GM18868 (cell line): ENCODE data around the gene SP110.
A peak's percentile ranks its signal among the peaks of the same experiment; 100 is the strongest.
"Not testable (repeated sequence)": the region's sequence is repeated elsewhere in the genome, so short reads cannot be mapped to it uniquely, and the experiment has no call there.

ENCODE experiments used
- ATAC-seq: cut with Tn5 transposase; IDR thresholded peaks from one replicate; pipeline ENCODE4 v1.9.1; 2021; ENCODE audit warnings: mild to moderate bottlenecking, moderate library complexity; ENCODE audit not compliant: unreplicated experiment

Gene SP110

DNA sequence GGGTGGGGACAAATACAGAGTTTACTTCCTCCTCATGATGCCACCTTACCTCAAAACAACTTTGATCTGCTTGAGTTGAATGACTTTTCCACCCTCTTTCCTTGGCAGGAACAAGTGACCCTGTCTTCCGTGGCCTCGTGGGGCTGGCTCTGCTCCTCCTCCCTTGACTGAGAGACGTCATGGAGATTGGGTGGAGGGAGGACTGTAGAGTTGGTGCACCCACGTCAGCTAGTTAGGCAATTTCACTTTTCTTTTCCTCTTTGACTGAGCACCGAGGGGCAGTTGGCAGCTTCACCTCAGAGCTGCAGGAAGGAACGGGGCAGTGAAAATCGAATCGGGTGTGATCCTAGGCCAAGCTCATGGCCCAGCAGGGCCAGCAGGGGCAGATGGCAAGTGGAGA lies 5.7 kb upstream of the SP110 start, which contains the start of gene SP140:
Gene SP140 (plus strand): TSS at position 251 of the 400 bp plus-strand sequence. CDS start 109 bp downstream, at position 360.
- ATAC-seq, result peak; percentile 78

DNA sequence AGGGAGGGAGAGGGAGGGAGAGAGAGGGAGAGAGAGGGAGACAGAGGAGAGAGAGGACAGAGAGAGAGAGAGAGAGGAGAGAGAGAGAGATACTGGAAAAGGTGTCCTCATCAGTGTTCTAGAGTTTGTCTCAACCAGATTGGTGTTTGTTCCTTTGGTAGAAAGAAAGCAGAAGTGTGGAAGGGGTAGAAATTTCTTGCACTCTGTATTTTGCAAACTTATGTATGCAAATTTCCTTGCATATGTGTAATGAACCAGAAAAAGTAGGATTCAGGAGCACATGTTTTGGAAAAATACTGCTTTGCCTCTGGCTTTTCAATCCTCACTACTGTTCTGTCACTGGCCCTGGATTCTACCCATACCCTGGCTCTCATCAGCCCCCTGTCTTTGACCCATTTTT lies 4.7 kb upstream of the SP110 start:
- ATAC-seq, result no peak

DNA sequence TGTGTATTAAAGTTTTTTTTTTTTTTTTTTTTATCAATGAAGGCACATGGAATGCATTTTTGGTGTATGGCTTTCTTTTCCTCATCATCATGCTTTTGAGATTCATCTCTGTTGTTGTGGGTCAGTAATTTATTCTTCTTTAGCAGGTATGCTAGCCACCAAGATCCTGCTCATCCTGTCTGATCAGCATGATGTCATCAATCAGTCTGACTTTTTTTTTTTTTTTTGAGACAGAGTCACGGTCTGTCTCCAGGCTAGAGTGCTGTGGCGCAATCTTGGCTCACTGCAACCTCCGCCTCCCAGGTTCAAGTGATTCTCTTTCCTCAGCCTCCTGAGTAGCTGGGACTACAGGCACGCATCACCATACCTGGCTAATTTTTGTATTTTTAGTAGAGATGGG lies 3.0 kb upstream of the SP110 start:
- ATAC-seq, result not testable (repeated sequence)

DNA sequence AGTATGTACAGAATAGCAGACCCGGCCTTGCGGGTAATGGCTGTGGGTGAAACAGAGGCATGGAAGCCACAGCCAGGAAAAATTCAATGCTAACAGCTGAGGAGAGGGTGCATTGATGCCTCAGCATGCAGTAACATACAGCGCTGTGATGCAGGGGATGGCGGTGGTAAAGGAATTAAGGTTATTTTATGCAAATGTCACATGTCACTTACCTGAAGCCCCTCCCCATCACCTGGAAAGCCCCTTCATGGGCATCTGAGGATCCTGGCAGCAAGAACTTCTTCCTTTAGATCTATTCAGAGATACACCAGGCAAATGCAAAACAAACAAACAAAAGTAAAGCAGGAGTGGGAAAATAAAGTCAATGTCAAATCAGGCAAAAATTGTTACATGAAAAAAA lies 1.7 kb upstream of the SP110 start:
- ATAC-seq, result no peak

DNA sequence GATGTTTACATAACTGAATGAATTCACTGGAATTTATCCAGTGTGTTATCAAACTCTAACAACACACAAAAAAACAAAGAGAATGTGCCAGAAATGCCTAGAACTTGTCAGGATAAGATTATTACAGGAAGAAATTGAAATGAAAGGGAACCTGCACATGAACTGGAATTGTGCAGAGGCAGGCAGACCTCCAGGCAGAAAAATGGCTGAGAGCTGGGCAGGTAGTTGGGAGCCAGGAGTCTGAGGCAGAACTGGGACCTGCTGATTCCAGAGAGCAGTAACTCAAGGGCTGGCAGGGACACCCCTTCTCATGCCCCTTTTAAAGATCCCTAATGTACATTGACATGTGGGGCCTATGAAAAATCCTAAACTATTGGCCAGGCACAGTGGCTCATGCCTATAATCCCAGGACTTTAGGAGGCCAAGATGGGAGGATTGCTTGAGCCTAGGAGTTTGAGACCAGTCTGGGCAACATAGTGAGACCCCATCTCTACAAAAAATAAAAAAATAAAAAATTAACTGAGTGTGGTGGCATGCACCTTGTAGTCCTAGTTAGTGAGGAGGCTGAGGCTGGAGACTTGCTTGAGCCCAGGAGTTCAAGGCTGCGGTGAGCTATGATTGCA lies 674 bp upstream of the SP110 start:
- ATAC-seq, result no peak

DNA sequence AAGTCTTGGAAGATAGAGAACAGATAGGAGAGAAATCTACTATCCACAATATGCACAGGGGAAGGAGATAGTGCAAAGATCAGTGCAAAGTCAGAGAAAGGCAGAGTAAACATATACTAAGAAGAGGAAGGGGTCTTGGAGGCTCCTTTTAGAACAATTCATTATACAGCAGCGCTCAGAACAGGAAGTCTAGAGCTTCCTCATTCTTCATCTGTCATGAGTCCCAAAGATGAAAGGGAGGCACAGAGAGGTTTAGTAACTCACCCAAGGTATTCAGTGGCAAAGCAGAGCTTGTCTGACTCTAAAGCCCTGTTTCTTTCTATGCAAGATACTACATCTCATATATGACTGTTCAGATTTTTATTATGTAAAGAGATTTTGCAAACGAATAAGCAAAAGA lies 1.4 kb downstream of the SP110 start:
- no peak for ATAC-seq

DNA sequence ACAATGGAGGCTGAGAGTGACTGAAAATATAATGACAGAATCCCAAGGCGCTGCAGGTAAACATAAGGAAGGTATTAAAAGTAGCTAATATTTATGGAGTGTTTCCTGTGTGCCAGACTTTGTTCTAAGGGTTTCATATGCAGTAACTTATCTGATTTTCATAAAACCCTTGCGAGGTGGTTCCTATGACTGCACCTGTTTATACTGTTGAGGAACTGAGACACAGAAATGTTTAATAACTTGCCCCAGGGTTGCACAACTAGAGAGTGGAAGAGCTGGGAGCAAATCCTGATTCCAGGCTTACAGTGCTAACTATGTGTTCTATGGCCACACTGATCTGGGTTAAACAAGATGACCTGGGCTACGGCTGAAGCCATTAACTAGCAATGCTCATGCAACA lies 2.4 kb downstream of the SP110 start:
- no peak for ATAC-seq

DNA sequence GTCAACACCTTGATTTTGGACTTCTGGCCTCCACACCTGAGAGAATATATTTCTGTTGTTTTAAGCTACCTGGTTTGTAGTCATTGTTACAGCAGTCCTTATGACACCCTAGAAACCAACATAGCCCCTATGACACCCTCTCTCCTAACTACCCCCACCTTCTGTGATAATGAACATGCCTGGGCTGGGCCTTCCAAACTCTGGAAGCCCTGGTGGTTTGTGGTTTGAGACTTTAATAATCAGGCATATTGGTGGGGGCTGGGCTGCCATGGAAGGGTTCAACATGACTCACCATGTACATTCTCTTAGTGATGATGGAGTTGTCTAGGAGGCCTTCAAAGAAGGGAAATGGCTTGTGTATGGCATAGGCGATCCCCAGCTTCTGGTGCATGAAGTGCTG lies 3.3 kb downstream of the SP110 start:
- no peak for ATAC-seq

DNA sequence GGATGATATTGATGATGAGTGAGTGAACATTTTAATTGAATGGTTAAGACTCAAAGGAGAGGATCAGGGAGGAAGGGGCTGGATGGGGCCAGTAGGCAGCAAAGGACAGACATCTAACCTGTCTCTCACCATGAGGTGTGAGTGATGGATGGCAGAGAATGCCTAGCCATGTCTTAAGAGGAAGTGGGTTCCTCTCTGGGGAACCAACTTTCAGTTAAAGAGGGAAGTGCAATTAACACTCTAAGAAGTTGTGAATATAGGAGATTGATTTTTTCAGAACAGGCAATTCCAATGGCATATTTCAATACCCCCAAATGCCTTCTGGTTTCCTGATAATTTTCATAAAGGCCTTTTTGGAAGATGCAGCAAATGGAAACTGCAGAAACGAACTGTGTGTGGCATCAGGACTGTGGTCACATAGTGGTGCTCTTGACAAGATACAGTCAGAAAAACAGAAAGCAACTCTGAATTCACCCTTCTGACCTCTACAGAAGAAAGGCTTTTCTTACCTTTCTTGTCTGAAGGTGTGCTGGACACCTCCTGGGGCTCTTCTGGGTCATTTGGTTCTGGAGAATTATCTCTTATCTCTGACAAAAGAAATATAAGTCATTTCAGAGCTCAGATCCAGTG lies 10.2 kb downstream of the SP110 start:
- ATAC-seq, result peak; percentile 75

DNA sequence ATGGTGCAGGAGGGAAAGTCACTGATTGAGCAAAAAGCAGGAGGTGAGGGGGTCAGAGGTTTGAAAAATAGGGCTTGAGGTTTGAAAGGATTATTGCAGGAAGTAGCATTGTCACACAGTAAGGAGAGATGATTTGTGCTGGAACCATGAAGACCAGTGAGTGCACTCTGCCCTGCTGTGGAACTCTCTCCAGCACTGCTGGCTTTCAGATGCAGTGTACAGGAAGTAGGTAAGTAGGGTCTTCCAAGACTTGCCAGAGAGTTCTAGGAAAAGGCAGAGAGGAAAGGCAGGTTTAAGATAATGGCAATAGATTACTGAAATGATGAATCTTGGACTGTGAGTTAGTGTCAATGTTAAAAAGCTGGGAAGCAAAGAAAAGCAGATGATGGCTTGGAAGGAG lies 11.2 kb downstream of the SP110 start:
- no peak for ATAC-seq

DNA sequence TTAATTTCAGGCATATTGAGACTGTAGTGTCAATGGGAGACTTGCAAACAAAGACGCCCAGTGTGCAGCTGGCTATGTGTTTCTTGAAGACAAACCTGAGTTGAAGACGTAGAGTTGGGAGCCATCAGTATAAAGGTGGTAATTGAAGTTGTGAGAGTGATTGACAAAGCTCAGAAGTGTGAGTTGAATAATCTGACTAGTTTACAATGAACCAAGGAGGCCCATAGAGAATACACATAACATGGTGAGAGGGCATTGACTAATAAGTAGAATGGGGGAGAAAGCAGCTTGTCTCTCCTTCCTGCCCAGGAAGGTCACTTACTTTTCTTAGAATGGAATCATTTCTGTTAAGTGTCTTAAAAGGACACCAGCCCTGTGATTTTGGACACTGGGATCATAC lies 14.1 kb downstream of the SP110 start:
- no peak for ATAC-seq

DNA sequence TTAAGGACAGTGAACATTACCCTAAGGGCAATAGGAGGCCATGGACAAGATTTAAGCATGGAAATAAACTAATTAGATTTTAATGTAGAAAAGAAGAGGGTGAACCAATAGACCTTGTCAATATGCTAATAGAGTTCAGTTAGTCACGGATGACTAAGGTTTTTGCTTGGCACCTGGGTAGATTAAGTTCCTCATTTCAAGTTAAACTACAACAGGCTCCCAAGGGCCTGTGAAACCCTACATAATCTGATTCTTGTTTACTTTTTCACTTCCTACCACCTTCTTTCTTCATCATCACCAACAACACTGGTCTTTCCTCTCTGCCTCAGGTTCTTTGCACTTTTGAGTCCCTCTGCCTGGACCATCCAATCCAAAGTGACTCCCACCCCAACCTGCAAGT lies 14.8 kb downstream of the SP110 start:
- peak; percentile 29 for ATAC-seq

DNA sequence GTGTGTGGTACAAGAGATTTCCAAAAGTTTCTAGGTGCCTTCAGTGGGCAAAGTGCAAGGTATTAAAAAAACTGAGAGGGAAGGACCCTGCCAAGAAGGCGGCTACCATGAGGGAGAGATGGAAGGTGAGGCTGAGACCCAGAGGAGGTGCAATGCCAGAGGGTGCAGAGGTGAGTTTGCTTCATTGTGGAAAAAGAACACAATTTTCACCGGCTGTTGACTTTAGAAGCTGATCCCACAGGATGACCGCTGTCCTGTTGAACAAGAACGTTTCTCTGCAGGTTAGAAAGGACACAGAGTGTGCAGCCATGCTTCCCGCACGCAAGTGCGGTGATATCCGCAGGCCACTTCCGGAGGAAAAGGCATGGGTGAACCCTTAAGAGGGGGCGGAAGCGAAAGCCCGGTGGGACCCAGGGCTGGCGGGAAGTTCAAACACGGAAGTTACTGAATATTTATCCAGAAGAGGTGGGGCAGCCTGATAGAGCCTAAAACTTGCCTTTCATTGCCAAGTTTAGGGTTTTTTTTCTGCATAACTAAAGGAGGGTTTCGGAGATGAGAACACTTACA lies 16.6 kb downstream of the SP110 start:
- ATAC-seq, result peak; percentile 38

DNA sequence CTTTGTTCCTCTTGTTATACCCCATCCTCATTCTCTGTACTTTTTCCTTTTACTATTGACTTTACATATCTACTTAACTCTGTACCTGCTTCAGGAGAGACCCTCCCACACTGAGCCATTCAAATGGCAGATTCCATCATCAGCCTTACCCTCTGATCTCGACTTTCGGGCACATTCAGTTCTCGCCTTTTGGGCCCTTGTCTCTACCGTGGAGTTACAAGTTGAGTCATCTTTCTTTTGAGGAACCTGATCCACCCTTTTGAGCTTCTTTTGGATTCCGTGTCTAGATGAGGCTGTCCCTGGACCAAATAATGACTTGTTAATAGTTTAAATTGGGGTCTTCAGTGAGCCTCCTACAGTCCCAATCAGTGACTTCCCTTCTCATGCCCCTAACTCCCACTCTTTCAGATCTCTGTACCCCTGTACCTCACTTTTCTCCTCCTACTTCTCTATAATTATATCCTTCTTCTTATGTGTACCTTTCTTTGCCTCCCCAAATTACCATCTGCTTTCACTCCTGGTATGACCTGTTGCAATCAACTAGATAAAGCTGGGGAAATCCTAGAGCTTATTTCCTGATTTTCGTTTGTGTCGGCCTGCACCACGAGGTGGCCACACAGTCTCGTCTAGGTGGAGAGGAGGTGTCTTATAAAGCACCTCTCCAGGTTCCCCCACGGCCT lies 17.2 kb downstream of the SP110 start:
- peak; percentile 69 for ATAC-seq

DNA sequence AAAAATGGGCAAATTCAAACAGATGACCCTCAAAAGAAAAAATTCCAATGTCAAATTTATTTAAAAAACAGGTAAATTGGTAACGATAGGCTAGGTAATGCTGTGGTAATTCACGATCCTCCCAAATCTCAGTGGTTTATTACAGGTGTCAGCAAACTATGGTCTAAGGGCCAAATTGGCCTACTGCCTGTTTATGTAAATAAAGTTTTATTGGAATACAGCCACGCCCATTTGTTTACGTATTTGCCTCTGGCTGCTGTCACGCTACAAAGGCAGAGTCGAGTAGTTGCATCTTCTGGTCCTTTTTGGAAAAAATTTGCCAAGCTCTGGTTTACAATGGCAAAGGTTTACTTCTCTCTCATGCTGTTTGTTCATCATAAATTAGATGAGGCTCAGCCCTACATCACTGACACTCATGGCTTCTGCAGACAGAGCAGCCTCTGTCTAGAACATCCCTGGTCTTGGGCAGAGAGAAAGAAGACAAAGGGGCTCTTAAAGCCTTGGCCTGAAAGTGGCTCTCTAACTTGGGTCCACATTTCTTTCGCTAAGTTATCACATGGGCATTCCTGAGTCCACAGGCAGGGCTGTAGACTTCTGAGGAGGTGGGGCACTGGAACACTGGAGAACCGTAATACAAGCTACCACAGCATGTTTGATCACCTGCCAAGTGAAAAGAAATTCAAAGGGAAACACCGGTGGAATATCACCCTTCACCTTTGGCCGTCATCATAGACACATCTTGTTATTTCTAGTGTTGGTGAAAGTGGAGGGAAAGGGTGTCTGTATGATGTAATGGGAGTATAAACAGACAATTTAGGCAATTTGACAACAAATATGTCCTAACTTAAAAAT lies 34.8 kb downstream of the SP110 start:
- ATAC-seq, result no peak

DNA sequence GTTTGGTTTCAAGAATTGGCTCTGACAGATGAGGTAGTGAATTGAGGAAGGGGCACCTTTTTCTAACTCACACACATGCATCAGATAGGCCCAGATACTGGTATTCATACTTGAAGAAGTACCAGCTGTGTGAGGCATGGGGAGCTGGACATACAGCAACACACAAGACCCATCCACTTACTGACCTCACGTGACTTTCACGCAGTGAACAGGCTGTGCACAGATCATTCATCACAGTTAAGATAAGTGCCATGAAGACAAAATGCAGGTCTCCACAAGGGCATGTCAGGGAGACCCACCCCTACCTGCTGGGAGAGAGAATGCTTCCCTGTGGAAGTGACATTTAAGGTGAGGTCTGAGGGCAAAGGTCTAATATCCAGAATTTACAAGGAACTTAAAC lies 38.6 kb downstream of the SP110 start:
- no peak for ATAC-seq

DNA sequence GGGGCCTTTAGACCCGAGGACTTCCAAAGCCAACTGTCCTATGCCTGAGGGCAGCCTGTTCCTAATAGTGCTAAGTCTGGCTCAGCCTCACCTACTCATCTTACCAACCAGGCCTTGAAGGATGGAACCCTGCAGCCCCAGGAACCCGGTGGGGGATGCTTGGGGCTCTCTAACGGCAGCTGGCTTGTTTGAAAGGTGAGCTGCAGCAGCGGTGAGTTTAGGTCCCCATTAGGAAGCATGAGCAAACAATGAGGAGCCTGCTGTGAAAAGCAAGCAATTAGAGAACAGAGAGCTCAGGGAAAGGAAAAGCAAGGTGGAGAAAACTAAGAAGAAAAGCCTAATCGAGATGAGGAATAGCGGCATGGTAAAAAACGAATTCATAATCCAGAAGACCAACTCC lies 39.9 kb downstream of the SP110 start:
- no peak for ATAC-seq

DNA sequence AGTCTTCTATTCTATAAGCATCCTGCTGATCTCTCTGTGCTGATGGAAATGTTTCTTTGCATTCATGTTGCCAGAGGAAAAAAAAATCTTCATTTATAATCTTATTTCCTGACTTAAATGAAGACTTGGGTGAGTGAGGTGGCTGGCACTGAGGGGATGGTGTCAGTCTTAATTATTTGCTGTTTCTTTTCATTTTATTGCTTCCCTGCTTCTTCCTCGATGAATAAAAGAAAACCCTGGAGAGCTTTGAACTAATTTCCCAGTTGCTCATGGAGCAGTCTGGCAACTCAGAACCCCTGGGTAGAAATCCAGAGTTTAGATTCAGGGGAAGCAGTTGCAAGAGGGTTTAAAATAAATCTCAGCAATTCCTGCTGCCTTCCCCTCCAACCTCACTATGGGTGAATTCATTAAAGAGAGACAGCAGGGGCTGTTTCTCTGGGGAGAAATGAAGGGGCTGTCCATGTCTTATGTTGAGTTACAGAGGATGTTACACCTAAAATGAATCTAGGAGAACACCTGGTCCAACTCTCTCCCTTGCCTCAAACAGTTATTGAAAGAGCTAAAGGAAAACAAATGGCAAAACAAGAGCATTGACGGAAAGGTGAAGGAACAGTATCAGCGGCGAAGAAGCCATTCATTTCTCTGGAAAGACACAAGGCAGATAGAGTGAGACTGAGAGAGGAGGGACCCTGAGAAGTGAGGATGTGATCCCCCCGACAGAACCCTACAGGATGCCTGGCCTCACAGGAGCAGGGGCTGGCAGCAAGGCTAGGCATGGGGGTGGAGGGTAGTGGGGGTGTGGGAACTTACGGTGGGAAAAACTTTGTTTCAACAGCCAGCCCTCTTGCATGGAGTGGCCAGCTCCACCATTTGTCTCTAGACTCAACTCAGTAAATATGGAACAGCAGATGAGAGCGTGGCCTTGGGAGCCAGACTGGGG lies 41.0 kb downstream of the SP110 start:
- no peak for ATAC-seq

DNA sequence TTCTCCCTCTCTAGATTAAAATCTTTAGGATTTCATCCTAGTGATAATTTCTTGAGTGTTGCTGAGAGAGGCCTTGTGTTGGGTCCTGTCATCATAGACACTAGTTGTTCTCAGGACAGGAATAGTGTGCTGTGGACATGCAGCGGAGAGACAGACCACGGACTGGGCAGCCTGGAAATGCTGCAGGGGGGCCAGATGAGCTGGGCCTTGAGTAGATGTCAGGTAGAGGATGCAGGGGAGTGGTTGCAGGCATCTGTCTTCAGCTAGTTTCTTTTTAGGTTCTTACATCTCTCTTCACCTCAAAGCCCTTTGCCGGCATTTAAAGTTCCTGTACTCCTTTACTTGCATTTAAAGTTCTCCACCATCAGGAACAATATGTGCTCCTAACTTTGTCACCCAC lies 42.8 kb downstream of the SP110 start:
- no peak for ATAC-seq

DNA sequence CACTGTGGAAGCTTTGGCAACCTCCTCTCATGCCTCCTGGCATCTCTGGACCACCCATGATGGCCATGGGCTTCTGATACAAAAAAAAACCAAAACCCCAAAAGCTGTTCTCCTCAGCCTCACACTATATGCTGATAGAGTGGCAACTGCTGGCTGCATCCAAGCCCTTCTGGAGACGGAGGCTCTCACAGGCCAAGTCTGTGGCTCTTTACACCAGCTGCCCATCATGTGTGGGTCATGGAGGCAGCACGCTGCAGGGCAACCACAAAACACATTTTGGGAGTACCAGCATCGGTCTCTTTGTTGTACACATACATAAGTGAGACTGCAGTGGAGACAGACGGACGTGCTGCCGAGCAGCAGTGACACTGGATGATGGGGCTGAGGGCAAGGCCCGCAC lies 45.3 kb downstream of the SP110 start:
- no peak for ATAC-seq
